BJ (cell line): ENCODE results near the gene TTC28. TPM values are rescaled to one million over a fixed set of nuclear protein-coding genes. Genes with fewer than 3 reads are reported as not detected.

ENCODE experiments used
- CTCF ChIA-PET: fragments of 350-600 bp; formaldehyde crosslinking; extraction: SDS; loops from one replicate; lab custom pipeline; 2021; ENCODE audit warnings: antibody characterized with exemption, inconsistent platforms; lab: Yijun Ruan, JAX
- POLR2A ChIA-PET: fragments of 300-600 bp; sonication (Branson Sonifier 250); formaldehyde crosslinking; extraction: SDS; loops from one replicate; lab custom pipeline; 2021; ENCODE audit warnings: antibody characterized with exemption; lab: Charles Lee
- DNase-seq: peaks from one replicate; pipeline ENCODE4 v3.0.0-alpha.2; 2011; ENCODE audit warnings: low read depth
- H3K27me3 ChIP-seq: 2 replicates; pipeline ENCODE4 v1.6.0; 2011; ENCODE audit warnings: low read length; ENCODE audit not compliant: control insufficient read depth, insufficient read depth
- H3K36me3 ChIP-seq: 2 replicates; pipeline ENCODE4 v1.5.1; 2011; ENCODE audit warnings: low read length; ENCODE audit not compliant: control insufficient read depth, insufficient read depth
- H3K4me3 ChIP-seq: 2 replicates; pipeline ENCODE4 v1.5.1; 2011; ENCODE audit warnings: low read depth, mild to moderate bottlenecking, control low read depth, low read length
- CTCF ChIP-seq: IDR thresholded peaks from 2 replicates; pipeline ENCODE4 v1.5.1; 2011; ENCODE audit warnings: low read depth, mild to moderate bottlenecking, control low read depth, inconsistent platforms, low read length, moderate library complexity; ENCODE audit not compliant: insufficient read depth
- polyA plus RNA-seq: library from polyadenylated mRNA; depleted of rRNA; stranded (reverse); fragments of >200 nt; gene quantifications from 2 replicates; pipeline ENCODE4 v1.2.3, GENCODE V29; 2011

Gene TTC28
- polyA plus RNA-seq, 1 experiment: 8.7 TPM

- Histone ChIP-seq H3K4me3 (no peak overlapping the region), H3K36me3 (no peaks in the 10 kb centered on the region), H3K27me3 (no peaks in the 10 kb centered on the region)
- DNase-seq: no peak
- POLR2A ChIA-PET: no interaction called here
- CTCF ChIA-PET: interaction anchor here (0.7 to 6.8 kb wide), 42 partner anchors 8 to 778 kb away, joined by 3 to 33 read pairs (median 4); no protein-coding TSS in a partner anchor
- no peak for TF ChIP-seq CTCF
These were observed 628.4 kb downstream of the TTC28 start for GRCh38 chr22:28051091-28051786.

GRCh38 chr22:28048529-28048928 lies 631.1 kb downstream of the TTC28 start:
- H3K4me3 ChIP-seq: no peak overlapping the region
- CTCF ChIA-PET: interaction anchor here (1.4 to 6.8 kb wide), 4 partner anchors 29 to 547 kb away, joined by 4 to 33 read pairs (median 6); no protein-coding TSS in a partner anchor
- DNase-seq: no peak
- no peak for TF ChIP-seq CTCF
- no peaks in the 10 kb centered on the region for H3K27me3 ChIP-seq
- POLR2A ChIA-PET: no interaction called here
- no peaks in the 10 kb centered on the region for H3K36me3 ChIP-seq

- H3K36me3 ChIP-seq: no peaks in the 10 kb centered on the region
- DNase-seq: no peak
- H3K27me3 ChIP-seq: no peaks in the 10 kb centered on the region
- TF ChIP-seq CTCF: no peak
- ChIA-PET CTCF (interaction anchor here (1.4 to 6.8 kb wide), 3 partner anchors 395 to 548 kb away, joined by 4 to 33 read pairs (median 4); no protein-coding TSS in a partner anchor), POLR2A (no interaction called here)
- H3K4me3 ChIP-seq: no peak overlapping the region
These were observed 631.9 kb downstream of the TTC28 start for GRCh38 chr22:28047740-28048139.

GRCh38 chr22:28046100-28046499 lies 633.5 kb downstream of the TTC28 start:
- no peaks in the 10 kb centered on the region for H3K27me3 ChIP-seq
- ChIA-PET POLR2A (no interaction called here), CTCF (interaction anchor here (1.0 kb wide), 1 partner anchor 784 kb away, joined by 3 read pairs; no protein-coding TSS in a partner anchor)
- no peak for DNase-seq
- H3K4me3 ChIP-seq: no peak overlapping the region
- H3K36me3 ChIP-seq: no peaks in the 10 kb centered on the region
- TF ChIP-seq CTCF: no peak

- no peak for TF ChIP-seq CTCF
- Histone ChIP-seq H3K4me3 (no peak overlapping the region), H3K36me3 (no peaks in the 10 kb centered on the region), H3K27me3 (no peaks in the 10 kb centered on the region)
- ChIA-PET CTCF (interaction anchor here (0.6 to 2.8 kb wide), 3 partner anchors 10 to 386 kb away, joined by 3 to 7 read pairs (median 5); no protein-coding TSS in a partner anchor), POLR2A (no interaction called here)
- DNase-seq: no peak
These were observed 635.0 kb downstream of the TTC28 start for GRCh38 chr22:28044546-28045173.
